DOHH2 (cell line): ENCODE data around the gene WNT7A.

Experiments
- H3F3A ChIP-seq: fragments of 200-600 bp; sonication (generic), shearing (Covaris generic); 2 replicates; pipeline ENCODE4 v1.6.0; 2016; ENCODE audit warnings: antibody characterized with exemption, mild to moderate bottlenecking; ENCODE audit not compliant: control insufficient read depth, insufficient read depth
- H3K27ac ChIP-seq: fragments of 200-600 bp; sonication (generic); 2 replicates; pipeline ENCODE4 v1.5.1; 2014; ENCODE audit warnings: low read depth, mild to moderate bottlenecking, low read length, moderate library complexity
- H3K27me3 ChIP-seq: fragments of 200-600 bp; sonication (generic); 2 replicates; pipeline ENCODE4 v1.6.1; 2014; ENCODE audit warnings: mild to moderate bottlenecking, low read length, mixed read lengths; ENCODE audit not compliant: control insufficient read depth
- H3K36me3 ChIP-seq: fragments of 200-600 bp; sonication (generic); 2 replicates; pipeline ENCODE4 v1.6.1; 2014; ENCODE audit warnings: mild to moderate bottlenecking, low read length, moderate library complexity, mixed read lengths; ENCODE audit not compliant: control insufficient read depth
- H3K4me1 ChIP-seq: fragments of 200-600 bp; sonication (generic); 2 replicates; pipeline ENCODE4 v1.6.1; 2014; ENCODE audit warnings: mild to moderate bottlenecking, low read length, mixed read lengths; ENCODE audit not compliant: control insufficient read depth
- H3K4me2 ChIP-seq: fragments of 200-600 bp; sonication (generic); 2 replicates; pipeline ENCODE4 v1.6.0; 2014; ENCODE audit warnings: mild to moderate bottlenecking, low read length, moderate library complexity
- H3K4me3 ChIP-seq: fragments of 200-600 bp; sonication (generic); 2 replicates; pipeline ENCODE4 v1.5.1; 2014; ENCODE audit warnings: mild to moderate bottlenecking, low read length, mixed read lengths
- H3K79me2 ChIP-seq: fragments of 200-600 bp; sonication (generic); 2 replicates; pipeline ENCODE4 v1.6.1; 2014; ENCODE audit warnings: mild to moderate bottlenecking, low read length, mixed read lengths; ENCODE audit not compliant: control insufficient read depth
- H3K9me2 ChIP-seq: fragments of 200-600 bp; sonication (generic); replicated peaks from 2 replicates; pipeline ENCODE4 v1.6.1; 2014; ENCODE audit warnings: mild to moderate bottlenecking, low read length, mixed read lengths; ENCODE audit not compliant: control insufficient read depth
- H3K9me3 ChIP-seq: fragments of 200-600 bp; sonication (generic); 2 replicates; pipeline ENCODE4 v1.6.1; 2014; ENCODE audit warnings: antibody characterized with exemption, low read length, mixed read lengths; ENCODE audit not compliant: control insufficient read depth, insufficient read depth
- H4K20me1 ChIP-seq: fragments of 200-600 bp; sonication (generic); 2 replicates; pipeline ENCODE4 v1.6.0; 2014; ENCODE audit warnings: low read depth, mild to moderate bottlenecking, antibody characterized with exemption, low read length, moderate library complexity; ENCODE audit not compliant: control insufficient read depth, insufficient read depth
- EZH2phosphoT487 ChIP-seq: fragments of 200-600 bp; sonication (generic); IDR thresholded peaks from 2 replicates; pipeline ENCODE4 v1.6.1; 2017; ENCODE audit warnings: borderline replicate concordance, mild to moderate bottlenecking, antibody characterized with exemption, low read length, moderate library complexity, mixed read lengths
- TF ChIP-seq, protein P1 (sequence below): fragments of 200-600 bp; sonication (generic); IDR thresholded peaks from one replicate; pipeline ENCODE4 v1.5.1; 2014; ENCODE audit warnings: antibody characterized with exemption, mild to moderate bottlenecking, low read depth, low read length; ENCODE audit not compliant: poor library complexity, severe bottlenecking

Gene WNT7A

DNA sequence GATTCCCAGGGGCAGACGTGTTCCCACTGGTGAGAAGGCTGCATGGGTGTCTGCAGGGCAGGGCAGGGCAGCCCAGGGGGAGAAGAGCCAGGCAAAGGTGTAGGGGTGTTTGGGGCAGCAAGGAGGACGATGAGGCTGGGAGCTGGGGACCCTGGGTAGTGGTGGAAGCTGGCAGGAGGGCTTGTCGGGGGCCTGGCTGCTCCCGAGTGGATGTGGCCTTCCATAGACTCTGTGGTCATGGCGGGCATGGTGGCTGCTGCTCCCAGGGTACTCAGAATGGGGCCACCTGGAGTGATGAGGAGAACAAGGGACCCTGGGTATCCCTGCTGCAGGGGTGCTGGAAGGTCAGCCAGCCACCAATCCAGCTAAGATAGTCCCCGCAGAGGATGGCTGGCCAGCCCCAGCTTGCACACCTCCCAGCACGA is 107.5 kb downstream of the WNT7A start:
- H4K20me1 ChIP-seq = no peaks in the 10 kb centered on the region
- TF ChIP-seq EZH2phosphoT487 = no peak
- TF ChIP-seq, protein P1, sequence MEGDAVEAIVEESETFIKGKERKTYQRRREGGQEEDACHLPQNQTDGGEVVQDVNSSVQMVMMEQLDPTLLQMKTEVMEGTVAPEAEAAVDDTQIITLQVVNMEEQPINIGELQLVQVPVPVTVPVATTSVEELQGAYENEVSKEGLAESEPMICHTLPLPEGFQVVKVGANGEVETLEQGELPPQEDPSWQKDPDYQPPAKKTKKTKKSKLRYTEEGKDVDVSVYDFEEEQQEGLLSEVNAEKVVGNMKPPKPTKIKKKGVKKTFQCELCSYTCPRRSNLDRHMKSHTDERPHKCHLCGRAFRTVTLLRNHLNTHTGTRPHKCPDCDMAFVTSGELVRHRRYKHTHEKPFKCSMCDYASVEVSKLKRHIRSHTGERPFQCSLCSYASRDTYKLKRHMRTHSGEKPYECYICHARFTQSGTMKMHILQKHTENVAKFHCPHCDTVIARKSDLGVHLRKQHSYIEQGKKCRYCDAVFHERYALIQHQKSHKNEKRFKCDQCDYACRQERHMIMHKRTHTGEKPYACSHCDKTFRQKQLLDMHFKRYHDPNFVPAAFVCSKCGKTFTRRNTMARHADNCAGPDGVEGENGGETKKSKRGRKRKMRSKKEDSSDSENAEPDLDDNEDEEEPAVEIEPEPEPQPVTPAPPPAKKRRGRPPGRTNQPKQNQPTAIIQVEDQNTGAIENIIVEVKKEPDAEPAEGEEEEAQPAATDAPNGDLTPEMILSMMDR = no peak
- H3K27ac ChIP-seq = no peak overlapping the region
- H3K9me2 ChIP-seq = no peaks in the 10 kb centered on the region
- no peak overlapping the region for H3K4me3 ChIP-seq
- no peaks in the 10 kb centered on the region for H3K36me3 ChIP-seq
- H3F3A ChIP-seq = no peaks in the 10 kb centered on the region
- H3K4me1 ChIP-seq = no peaks in the 10 kb centered on the region
- no peaks in the 10 kb centered on the region for H3K9me3 ChIP-seq
- H3K4me2 ChIP-seq = no peak overlapping the region
- no peaks in the 10 kb centered on the region for H3K79me2 ChIP-seq
- H3K27me3 ChIP-seq = no peaks in the 10 kb centered on the region

DNA sequence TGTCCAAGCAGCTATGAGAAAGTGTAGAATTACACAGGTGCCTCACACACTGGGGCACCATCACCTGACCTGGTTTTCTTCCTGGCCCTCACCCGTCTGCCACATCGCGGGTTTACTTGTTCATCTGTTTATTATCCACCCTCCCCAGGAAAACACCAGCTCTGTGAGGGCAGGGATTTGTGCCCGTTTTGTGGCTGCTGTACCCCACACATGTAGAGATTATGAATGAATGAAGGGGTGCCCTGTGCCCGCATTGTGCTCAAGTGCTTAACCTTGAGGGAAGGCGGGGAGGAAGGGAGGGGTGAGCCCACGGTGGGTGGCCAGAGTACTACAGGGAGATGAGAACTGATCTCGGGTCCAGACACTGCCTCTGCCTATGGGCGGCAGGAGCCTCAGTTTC is 108.4 kb downstream of the WNT7A start:
- Histone ChIP-seq H4K20me1 (no peaks in the 10 kb centered on the region), H3K27me3 (no peaks in the 10 kb centered on the region), H3K4me2 (no peak overlapping the region), H3K4me1 (no peaks in the 10 kb centered on the region), H3K36me3 (no peaks in the 10 kb centered on the region), H3K9me2 (no peaks in the 10 kb centered on the region), H3K9me3 (no peaks in the 10 kb centered on the region), H3F3A (no peaks in the 10 kb centered on the region), H3K79me2 (no peaks in the 10 kb centered on the region), H3K4me3 (no peak overlapping the region), H3K27ac (no peak overlapping the region)
- TF ChIP-seq EZH2phosphoT487 = no peak
- TF ChIP-seq, protein P1 = no peak

DNA sequence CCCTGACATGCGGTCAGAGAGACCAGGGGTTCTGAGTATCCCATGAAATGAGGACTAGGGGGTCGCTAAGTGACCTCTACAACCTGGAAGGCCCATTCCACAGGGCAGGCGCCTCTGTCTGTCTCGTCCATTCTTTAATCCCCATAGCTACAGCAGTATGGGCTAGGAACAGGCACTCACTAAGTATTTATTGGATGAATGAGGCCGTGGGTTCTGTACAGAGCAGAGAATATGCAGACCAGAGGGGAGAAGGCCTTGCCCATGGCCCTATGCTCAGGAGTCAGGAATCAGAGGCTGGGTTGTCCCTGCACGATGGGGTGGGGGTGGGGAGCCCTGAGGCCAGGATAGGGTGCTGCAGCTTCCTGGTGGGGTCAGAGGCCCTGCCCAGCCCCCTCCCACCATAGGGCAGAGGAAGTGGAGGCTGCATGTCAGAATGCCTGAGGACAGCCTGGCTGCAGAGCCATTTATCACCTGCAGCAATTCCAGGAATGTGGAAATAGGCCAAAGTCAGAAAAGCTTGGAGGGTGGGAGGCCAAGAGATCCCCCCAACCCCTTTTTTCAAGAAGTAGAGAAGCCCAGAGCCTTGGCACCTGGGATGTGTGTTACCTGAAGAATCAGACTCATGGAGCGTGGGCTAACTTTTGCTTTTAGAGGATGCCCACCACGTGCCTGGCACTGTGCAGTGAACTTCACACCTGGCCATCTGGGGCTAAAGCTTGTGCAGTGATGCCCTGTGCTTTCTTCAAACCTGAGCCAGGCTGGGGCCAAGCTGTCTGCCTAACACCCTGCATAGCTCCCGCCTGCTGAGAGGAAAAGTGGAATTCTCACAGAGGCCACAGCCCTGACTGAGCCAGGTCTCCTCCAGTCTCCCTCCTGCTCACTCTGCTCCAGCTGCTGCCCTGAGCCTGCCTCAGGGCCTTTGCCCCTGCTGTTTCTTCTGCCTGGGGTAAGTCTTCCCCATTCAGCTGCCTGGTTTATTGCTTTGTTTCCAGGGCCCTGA is 109.4 kb downstream of the WNT7A start:
- Histone ChIP-seq H3K9me2 (no peaks in the 10 kb centered on the region), H3K4me1 (no peaks in the 10 kb centered on the region), H3K4me2 (no peak overlapping the region), H3K27me3 (no peaks in the 10 kb centered on the region), H3K36me3 (no peaks in the 10 kb centered on the region), H3F3A (no peaks in the 10 kb centered on the region), H4K20me1 (no peaks in the 10 kb centered on the region), H3K79me2 (no peaks in the 10 kb centered on the region), H3K27ac (no peak overlapping the region), H3K4me3 (no peak overlapping the region), H3K9me3 (no peaks in the 10 kb centered on the region)
- TF ChIP-seq, protein P1 = no peak
- no peak for TF ChIP-seq EZH2phosphoT487
